T-cell (primary cell): ENCODE data around the gene ABHD5. TPM values are rescaled to one million over a fixed set of nuclear protein-coding genes. Genes with fewer than 3 reads are reported as not detected.

ENCODE experiments used
- ATAC-seq, 4 experiments: fragments of 200-7000 bp in 3 of 4; fragments of 150-1000 bp in 1 of 4; cut with Tn5 transposase; replicated peaks in 1 of 4; 1 replicate in 3 of 4; 2 replicates in 1 of 4; pipeline ENCODE4 v1.10.0; 2021; ENCODE audit warnings: moderate library complexity in 3 of 4, mild to moderate bottlenecking in 2 of 4, moderate number of reproducible peaks in 1 of 4
- CTCF ChIA-PET, 2 donors: fragments of 300-600 bp; sonication (Branson Sonifier 250); formaldehyde crosslinking; loops; one replicate each; lab custom pipeline; 2022; ENCODE audit warnings: antibody characterized with exemption in 2 of 2; lab: Charles Lee
- POLR2A ChIA-PET, 2 donors: fragments of 300-600 bp; sonication (Branson Sonifier 250); formaldehyde crosslinking; loops; one replicate each; lab custom pipeline; 2022; ENCODE audit warnings: antibody characterized with exemption in 2 of 2; lab: Charles Lee
- DNase-seq, 35 experiments: peaks; one replicate each; pipeline versions ENCODE4 v3.0.0 to v3.0.0-alpha.2; 2013 to 2023
- H3K27ac ChIP-seq: one replicate; pipeline ENCODE4 v1.5.1; 2013; ENCODE audit warnings: low read length
- H3K27me3 ChIP-seq, 2 experiments: replicated peaks in 1 of 2; 1 replicate in 1 of 2; 2 replicates in 1 of 2; pipeline versions ENCODE4 v1.6.1 to v1.7.0; 2013; ENCODE audit warnings: low read length in 1 of 2, mixed read lengths in 1 of 2; ENCODE audit not compliant: control insufficient read depth in 2 of 2, insufficient read depth in 2 of 2; ENCODE audit errors: extremely low read depth in 1 of 2
- H3K36me3 ChIP-seq, 2 donors: 1 replicate in 1 of 2; 2 replicates in 1 of 2; pipeline versions ENCODE4 v1.6.1 to v1.7.0; 2013; ENCODE audit warnings: low read length in 1 of 2; ENCODE audit not compliant: control insufficient read depth in 2 of 2, insufficient read depth in 1 of 2; ENCODE audit errors: extremely low read depth in 1 of 2
- H3K4me1 ChIP-seq, 2 experiments: 1 replicate in 1 of 2; 2 replicates in 1 of 2; pipeline versions ENCODE4 v1.6.1 to v1.7.0; 2013; ENCODE audit warnings: low read length in 2 of 2, mixed read lengths in 1 of 2; ENCODE audit not compliant: insufficient read depth in 2 of 2, control insufficient read depth in 1 of 2; ENCODE audit errors: extremely low read depth in 1 of 2
- H3K4me3 ChIP-seq, 2 donors: 1 replicate in 1 of 2; 2 replicates in 1 of 2; pipeline versions ENCODE4 v1.5.1 to v1.7.0; 2013; ENCODE audit warnings: mild to moderate bottlenecking in 2 of 2, low read length in 1 of 2, moderate library complexity in 1 of 2; ENCODE audit not compliant: control insufficient read depth in 1 of 2; ENCODE audit errors: extremely low read depth in 1 of 2
- H3K9me3 ChIP-seq: 2 replicates; pipeline ENCODE4 v1.7.0; 2013
- H3K27ac Mint-ChIP-seq, 2 donors: one replicate each; pipeline ENCODE4 v1.8.0; 2020 to 2021; ENCODE audit warnings: mild to moderate bottlenecking in 2 of 2, mixed read lengths in 2 of 2
- H3K27me3 Mint-ChIP-seq, 2 donors: one replicate each; pipeline ENCODE4 v1.8.0; 2021 to 2022; ENCODE audit warnings: mixed read lengths in 2 of 2
- H3K36me3 Mint-ChIP-seq: one replicate; pipeline ENCODE4 v1.8.0; 2021; ENCODE audit warnings: mixed read lengths
- H3K4me1 Mint-ChIP-seq, 3 donors: one replicate each; pipeline ENCODE4 v1.8.0; 2020 to 2022; ENCODE audit warnings: mixed read lengths in 3 of 3, mild to moderate bottlenecking in 1 of 3
- H3K4me3 Mint-ChIP-seq, 3 donors: one replicate each; pipeline ENCODE4 v1.8.0; 2020 to 2022; ENCODE audit warnings: mild to moderate bottlenecking in 3 of 3, mixed read lengths in 3 of 3, moderate library complexity in 3 of 3
- H3K9me3 Mint-ChIP-seq, 3 donors: one replicate each; pipeline ENCODE4 v1.8.0; 2020 to 2022; ENCODE audit warnings: mixed read lengths in 3 of 3
- WGBS: methylation state at CpG from one replicate; pipeline ENCODE4 v1.1.5; 2013; ENCODE audit warnings: missing lambda C conversion rate; ENCODE audit not compliant: insufficient coverage; 5-methylcytosine and 5-hydroxymethylcytosine counted together
- total RNA-seq, 35 experiments: library from RNA in 6 of 35; stranded (reverse) in 6 of 35; fragments of 120-200 nt in 1 of 35; gene quantifications; one replicate each; pipeline versions ENCODE4 v1.2.1 to v1.2.4 and lab custom pipeline; 2013 to 2026

Gene ABHD5
- total RNA-seq, 5 donors from 2014 or later (not counting 1 experiment from before 2014, with no cell fraction given), result 5.3 to 9.2 (median 8.2) TPM

GRCh38 chr3:43752905-43753304, 62.2 kb downstream of the ABHD5 start:
- no peak overlapping the region for H3K4me3 ChIP-seq
- no peaks in the 10 kb centered on the region for H3K36me3 ChIP-seq
- H3K27me3 ChIP-seq, result peaks cover 0 to 3% of the 10 kb centered on the region in 2 experiments
- no peak overlapping the region for H3K4me3 Mint-ChIP-seq
- no peaks in the 10 kb centered on the region for H3K9me3 Mint-ChIP-seq
- H3K36me3 Mint-ChIP-seq, result no peaks in the 10 kb centered on the region
- H3K4me1 ChIP-seq, result peaks cover 9 to 30% of the 10 kb centered on the region in 2 experiments
- ATAC-seq (no peak), DNase-seq (no peak)
- H3K27ac ChIP-seq, result no peak overlapping the region
- H3K9me3 ChIP-seq, result no peaks in the 10 kb centered on the region
- peaks cover 0 to 3% of the 10 kb centered on the region in 2 donors for H3K27me3 Mint-ChIP-seq
- CTCF ChIA-PET, result interaction anchor here in 1 of 2 donors (0.6 kb wide), 1 partner anchor 14 kb away, joined by 6 read pairs; no protein-coding TSS in a partner anchor
- 80% methylated on average over 1 of the region's 3 CpGs for WGBS
- no peak overlapping the region for H3K27ac Mint-ChIP-seq
- H3K4me1 Mint-ChIP-seq, result peaks cover 31 to 39% (median 38%) of the 10 kb centered on the region in 3 donors
- POLR2A ChIA-PET, result no interaction called here

GRCh38 chr3:43753741-43754715, 63.3 kb downstream of the ABHD5 start:
- Histone ChIP-seq H3K4me1 (peaks cover 9 to 36% of the 10 kb centered on the region in 2 experiments), H3K27ac (no peak overlapping the region), H3K36me3 (no peaks in the 10 kb centered on the region), H3K9me3 (no peaks in the 10 kb centered on the region), H3K27me3 (no peaks in the 10 kb centered on the region), H3K4me3 (no peak overlapping the region)
- Mint-ChIP-seq H3K4me3 (no peak overlapping the region), H3K36me3 (no peaks in the 10 kb centered on the region), H3K4me1 (peaks cover 42 to 48% (median 47%) of the 10 kb centered on the region in 3 donors), H3K27me3 (peaks cover 0 to 3% of the 10 kb centered on the region in 2 donors), H3K27ac (peak overlapping the region; percentile 96 to 97), H3K9me3 (no peaks in the 10 kb centered on the region)
- DNase-seq (no peak), ATAC-seq (no peak)
- ChIA-PET CTCF (interaction anchor here in 1 of 2 donors (1.3 kb wide), 1 partner anchor 15 kb away, joined by 5 read pairs; no protein-coding TSS in a partner anchor), POLR2A (no interaction called here)
- 100% methylated on average over 2 of the region's 5 CpGs for WGBS

GRCh38 chr3:43755516-43756200, 64.9 kb downstream of the ABHD5 start:
- peak in 24 of 35 experiments; percentile 10 to 64 (median 31) for DNase-seq
- Histone ChIP-seq H3K27me3 (no peaks in the 10 kb centered on the region), H3K27ac (peak overlapping the region; percentile 68), H3K9me3 (no peaks in the 10 kb centered on the region), H3K4me1 (peaks cover 9 to 41% of the 10 kb centered on the region in 2 experiments), H3K4me3 (no peak overlapping the region), H3K36me3 (no peaks in the 10 kb centered on the region)
- H3K27me3 Mint-ChIP-seq, result peaks cover 0 to 2% of the 10 kb centered on the region in 2 donors
- H3K9me3 Mint-ChIP-seq, result no peaks in the 10 kb centered on the region
- ChIA-PET CTCF (interaction anchor here (0.5 to 1.0 kb wide), 2 partner anchors 13 to 51 kb away, joined by 3 to 4 read pairs; no protein-coding TSS in a partner anchor), POLR2A (interaction anchor here in 1 of 2 donors (0.6 kb wide), 1 partner anchor 14 kb away, joined by 3 read pairs; no protein-coding TSS in a partner anchor)
- H3K27ac Mint-ChIP-seq, result peak overlapping the region; percentile 96 to 97
- peaks cover 50 to 56% (median 54%) of the 10 kb centered on the region in 3 donors for H3K4me1 Mint-ChIP-seq
- no peaks in the 10 kb centered on the region for H3K36me3 Mint-ChIP-seq
- peak; percentile 95 to 100 (median 98) for ATAC-seq
- WGBS, result 100% methylated on average over 1 of the region's 8 CpGs
- H3K4me3 Mint-ChIP-seq, result peak overlapping the region; percentile 49 to 68 (median 63)

GRCh38 chr3:43757666-43758321, 67.1 kb downstream of the ABHD5 start:
- no peaks in the 10 kb centered on the region for H3K27me3 ChIP-seq
- 67% methylated on average over 1 of the region's 2 CpGs for WGBS
- Mint-ChIP-seq H3K9me3 (no peaks in the 10 kb centered on the region), H3K4me3 (peak overlapping the region in 1 of 3 donors; percentile 13), H3K4me1 (peaks cover 50 to 56% (median 54%) of the 10 kb centered on the region in 3 donors), H3K36me3 (no peaks in the 10 kb centered on the region), H3K27me3 (peaks cover 0 to 4% of the 10 kb centered on the region in 2 donors), H3K27ac (peak overlapping the region; percentile 79 to 96)
- no peak for ATAC-seq
- H3K4me1 ChIP-seq, result peaks cover 9 to 41% of the 10 kb centered on the region in 2 experiments
- H3K4me3 ChIP-seq, result no peak overlapping the region
- POLR2A ChIA-PET, result no interaction called here
- no peaks in the 10 kb centered on the region for H3K36me3 ChIP-seq
- DNase-seq, result no peak
- no peaks in the 10 kb centered on the region for H3K9me3 ChIP-seq
- CTCF ChIA-PET, result interaction anchor here in 1 of 2 donors (0.7 to 0.9 kb wide), 2 partner anchors 9 to 11 kb away, joined by 3 read pairs; no protein-coding TSS in a partner anchor
- H3K27ac ChIP-seq, result no peak overlapping the region

GRCh38 chr3:43758592-43759225, 68.0 kb downstream of the ABHD5 start:
- Histone ChIP-seq H3K36me3 (no peaks in the 10 kb centered on the region), H3K4me1 (peaks cover 9 to 41% of the 10 kb centered on the region in 2 experiments), H3K27me3 (no peaks in the 10 kb centered on the region), H3K27ac (no peak overlapping the region), H3K9me3 (no peaks in the 10 kb centered on the region), H3K4me3 (no peak overlapping the region)
- DNase-seq (no peak), ATAC-seq (no peak)
- Mint-ChIP-seq H3K9me3 (no peaks in the 10 kb centered on the region), H3K36me3 (no peaks in the 10 kb centered on the region), H3K27ac (peak overlapping the region; percentile 69 to 96), H3K4me3 (no peak overlapping the region), H3K4me1 (peaks cover 50 to 54% (median 51%) of the 10 kb centered on the region in 3 donors), H3K27me3 (peaks cover 0 to 4% of the 10 kb centered on the region in 2 donors)
- WGBS, result 61% methylated on average over 3 of the region's 4 CpGs
- ChIA-PET CTCF (no interaction called here), POLR2A (no interaction called here)
